GM12878 (cell line): ENCODE results near the gene CEBPB. TPM values are rescaled to one million over a fixed set of nuclear protein-coding genes. Genes with fewer than 3 reads are reported as not detected.

ENCODE experiments used
- ATAC-seq: fragments of 200-7000 bp; cut with Tn5 transposase; 3 replicates; pipeline ENCODE4 v1.9.1; 2020; ENCODE audit warnings: mild to moderate bottlenecking, moderate library complexity
- BruUV-seq: library from RNA; stranded (reverse); fragments of 400-500 nt; replicated peaks from 2 replicates; lab custom pipeline; 2021; lab: Mats Ljungman, UMichigan
- CTCF ChIA-PET: fragments of 300-600 bp; sonication (Branson Sonifier 250); formaldehyde crosslinking; extraction: SDS; loops from one replicate; lab custom pipeline; 2021; ENCODE audit warnings: inconsistent platforms; lab: Yijun Ruan, JAX
- POLR2A ChIA-PET: fragments of 350-600 bp; formaldehyde crosslinking; extraction: SDS; loops from one replicate; lab custom pipeline; 2021; ENCODE audit warnings: inconsistent platforms; lab: Charles Lee
- RAD21 ChIA-PET: fragments of 300-600 bp; sonication (Branson Sonifier 250); formaldehyde crosslinking; loops from one replicate; lab custom pipeline; 2023; ENCODE audit warnings: antibody characterized with exemption; ENCODE audit not compliant: unreplicated experiment; lab: Charles Lee
- SMC1A ChIA-PET: fragments of 300-600 bp; sonication (Branson Sonifier 250); formaldehyde crosslinking; loops from one replicate; lab custom pipeline; 2023; ENCODE audit not compliant: unreplicated experiment, uncharacterized antibody; lab: Charles Lee
- DNase-seq: peaks from one replicate; pipeline ENCODE4 v3.0.0-alpha.2; 2011; ENCODE audit warnings: low read depth, low spot score
- FAIRE-seq: peaks from 3 replicates; lab custom pipeline; 2011; peaks lifted over from hg19 to GRCh38; lab: Jason Lieb, UNC
- H2AFZ ChIP-seq: 2 replicates; pipeline ENCODE4 v1.6.0; 2011; ENCODE audit warnings: low read depth, low read length, control low read depth; ENCODE audit not compliant: control insufficient read depth
- H3K27ac ChIP-seq: 2 replicates; pipeline ENCODE4 v1.5.1; 2011; ENCODE audit warnings: control low read depth; ENCODE audit not compliant: control insufficient read depth, insufficient read depth
- H3K27me3 ChIP-seq, 2 experiments: replicated peaks in 1 of 2; 2 replicates each; pipeline versions ENCODE4 v1.6.0 to v1.6.1; 2011; ENCODE audit warnings: low read length in 1 of 2; ENCODE audit not compliant: control insufficient read depth in 2 of 2, insufficient read depth in 2 of 2
- H3K36me3 ChIP-seq, 2 experiments: 2 replicates each; pipeline ENCODE4 v1.5.1; 2011; ENCODE audit warnings: low read length in 1 of 2; ENCODE audit not compliant: control insufficient read depth in 2 of 2, insufficient read depth in 2 of 2
- H3K4me1 ChIP-seq: 2 replicates; pipeline ENCODE4 v1.6.1; 2011; ENCODE audit warnings: mild to moderate bottlenecking, low read length, moderate library complexity, mixed read lengths; ENCODE audit not compliant: control insufficient read depth, insufficient read depth
- H3K4me2 ChIP-seq: 2 replicates; pipeline ENCODE4 v1.6.0; 2011; ENCODE audit warnings: control low read depth; ENCODE audit not compliant: control insufficient read depth, insufficient read depth
- H3K4me3 ChIP-seq: fragments of 200-600 bp; sonication (generic); 2 replicates; pipeline ENCODE4 v1.5.1; 2016
- H3K79me2 ChIP-seq: 2 replicates; pipeline ENCODE4 v1.6.0; 2011; ENCODE audit warnings: low read length; ENCODE audit not compliant: control insufficient read depth, insufficient read depth
- H3K9ac ChIP-seq: 2 replicates; pipeline ENCODE4 v1.8.0; 2011; ENCODE audit warnings: low read length, control low read depth, mixed read lengths; ENCODE audit not compliant: control insufficient read depth, insufficient read depth
- H3K9me3 ChIP-seq: replicated peaks from 3 replicates; pipeline ENCODE4 v1.5.1; 2011; ENCODE audit warnings: mild to moderate bottlenecking, low read length; ENCODE audit not compliant: control insufficient read depth, insufficient read depth
- H4K20me1 ChIP-seq: 2 replicates; pipeline ENCODE4 v1.6.0; 2011; ENCODE audit not compliant: control insufficient read depth, insufficient read depth
- ASH2L ChIP-seq: fragments of 300-600, 200-600 bp; sonication (generic); IDR thresholded peaks from 2 replicates; pipeline ENCODE4 v1.6.1; 2017; ENCODE audit warnings: low read depth, mild to moderate bottlenecking, borderline replicate concordance
- BACH1 ChIP-seq: fragments of 450-650 bp; IDR thresholded peaks from 2 replicates; pipeline ENCODE4 v1.6.1; 2017; ENCODE audit warnings: mild to moderate bottlenecking, borderline replicate concordance
- CTCF ChIP-seq, 3 experiments: IDR thresholded peaks in 2 of 3; conservative IDR thresholded peaks in 1 of 3; 2 replicates each; pipeline ENCODE4 v1.5.1; 2011; ENCODE audit warnings: low read depth in 3 of 3, low read length in 3 of 3, mild to moderate bottlenecking in 3 of 3, control low read depth in 2 of 3, moderate library complexity in 2 of 3, inconsistent platforms in 1 of 3, mixed read lengths in 1 of 3; ENCODE audit not compliant: control insufficient read depth in 2 of 3, insufficient read depth in 1 of 3; ENCODE audit errors: extremely low read depth in 1 of 3
- EP300 ChIP-seq, 2 experiments: fragments of 150-350 bp in 1 of 2; IDR thresholded peaks; 2 replicates each; pipeline ENCODE4 v1.6.1; 2011 to 2012; ENCODE audit warnings: low read depth in 2 of 2, low read length in 2 of 2, borderline replicate concordance in 1 of 2, improper control_type of control experiment in 1 of 2, inconsistent platforms in 1 of 2; ENCODE audit not compliant: control insufficient read depth in 1 of 2
- ESRRA ChIP-seq: IDR thresholded peaks from 2 replicates; pipeline ENCODE4 v1.6.1; 2012; ENCODE audit warnings: mild to moderate bottlenecking, low read length, improper control_type of control experiment
- EZH2 ChIP-seq: IDR thresholded peaks from 2 replicates; pipeline ENCODE4 v1.6.1; 2012; ENCODE audit warnings: low read depth, mild to moderate bottlenecking, control low read depth, inconsistent platforms, low read length, borderline replicate concordance; ENCODE audit not compliant: control insufficient read depth
- JUNB ChIP-seq: IDR thresholded peaks from 2 replicates; pipeline ENCODE4 v1.6.1; 2016; ENCODE audit warnings: antibody characterized with exemption, mild to moderate bottlenecking
- MEF2A ChIP-seq: IDR thresholded peaks from 2 replicates; pipeline ENCODE4 v1.6.1; 2011; ENCODE audit warnings: low read depth, mild to moderate bottlenecking, low read length, moderate library complexity; ENCODE audit not compliant: insufficient read depth
- MYC ChIP-seq: IDR thresholded peaks from 2 replicates; pipeline ENCODE4 v1.6.1; 2011; ENCODE audit warnings: mild to moderate bottlenecking, low read length, moderate library complexity, inconsistent platforms; ENCODE audit not compliant: insufficient read depth, insufficient replicate concordance, insufficient read length, severe bottlenecking
- NFXL1 ChIP-seq: fragments of 450-650 bp; IDR thresholded peaks from 2 replicates; pipeline ENCODE4 v1.6.1; 2017; ENCODE audit warnings: antibody characterized with exemption, mild to moderate bottlenecking, borderline replicate concordance
- NRF1 ChIP-seq: conservative IDR thresholded peaks from 2 replicates; pipeline ENCODE4 v1.6.1; 2011; ENCODE audit warnings: mild to moderate bottlenecking, low read depth, low read length, improper control_type of control experiment
- SMAD5 ChIP-seq: IDR thresholded peaks from 2 replicates; pipeline ENCODE4 v1.6.1; 2016; ENCODE audit warnings: antibody characterized with exemption, low read depth
- SPI1 ChIP-seq: IDR thresholded peaks from 2 replicates; pipeline ENCODE4 v1.6.1; 2011; ENCODE audit warnings: low read depth, mild to moderate bottlenecking, low read length, moderate library complexity, borderline replicate concordance; ENCODE audit not compliant: insufficient read depth
- SRF ChIP-seq, 2 experiments: IDR thresholded peaks; 2 replicates each; pipeline ENCODE4 v1.6.1; 2011; ENCODE audit warnings: low read depth in 2 of 2, low read length in 2 of 2, mild to moderate bottlenecking in 1 of 2, moderate library complexity in 1 of 2
- STAT3 ChIP-seq: IDR thresholded peaks from 2 replicates; pipeline ENCODE4 v1.6.1; 2011; ENCODE audit warnings: low read depth, low read length, improper control_type of control experiment
- TCF12 ChIP-seq: IDR thresholded peaks from 2 replicates; pipeline ENCODE4 v1.6.1; 2011; ENCODE audit warnings: low read depth, mild to moderate bottlenecking, low read length
- ZNF207 ChIP-seq: fragments of 450-650 bp; IDR thresholded peaks from 2 replicates; pipeline ENCODE4 v1.6.1; 2014; ENCODE audit warnings: antibody characterized with exemption, mild to moderate bottlenecking, borderline replicate concordance
- WGBS: methylation state at CpG from one replicate; pipeline ENCODE4 v1.1.6; 2016; ENCODE audit warnings: low lambda C conversion rate; ENCODE audit not compliant: insufficient replicate concordance, insufficient coverage; ENCODE audit errors: missing lambda C conversion rate; 5-methylcytosine and 5-hydroxymethylcytosine counted together
- in situ Hi-C: fragments of 300-500 bp; cut with MboI; formaldehyde crosslinking; loops from 9 replicates; pipeline ENCODE4 v1.14.3; 2018; ENCODE audit warnings: mixed read lengths
- intact Hi-C: fragments of 100-400 bp; cut with micrococcal nuclease; formaldehyde crosslinking; loops from one replicate; pipeline ENCODE4 v1.14.2; 2022; ENCODE audit not compliant: unreplicated experiment
- polyA plus RNA-seq, 11 experiments: library from polyadenylated mRNA; depleted of rRNA in 4 of 11; unstranded in 6 of 11; stranded (reverse) in 5 of 11; fragments of >200 nt; fragmentation: Nextera tagmentation in 4 of 11; fragmentation: Illumina TruSeq in 1 of 11; extraction: Ambion mirVana in 4 of 11; extraction: Trizol in 1 of 11; gene quantifications; 1 replicate in 1 of 11; 2 replicates in 10 of 11; pipeline versions ENCODE4 v1.2.1 to v1.2.3, GENCODE V29; 2011 to 2016; ENCODE audit warnings: inconsistent platforms in 2 of 11, missing spikeins in 2 of 11, low read depth in 1 of 11
- total RNA-seq, 4 experiments: library from RNA; depleted of rRNA in 3 of 4; stranded (reverse); fragments of >200 nt in 3 of 4; fragmentation: Illumina TruSeq in 1 of 4; extraction: Trizol in 1 of 4; gene quantifications; 2 replicates each; pipeline versions ENCODE4 v1.2.1 to v1.2.3, GENCODE V29; 2013 to 2021

CEBPB gene
- total and polyA plus RNA-seq, 10 of the 15 experiments (the other 5 are each of a cell fraction or from before 2014, with no cell fraction given) = 0.18 to 8.8 (median 1.6) TPM

DNA sequence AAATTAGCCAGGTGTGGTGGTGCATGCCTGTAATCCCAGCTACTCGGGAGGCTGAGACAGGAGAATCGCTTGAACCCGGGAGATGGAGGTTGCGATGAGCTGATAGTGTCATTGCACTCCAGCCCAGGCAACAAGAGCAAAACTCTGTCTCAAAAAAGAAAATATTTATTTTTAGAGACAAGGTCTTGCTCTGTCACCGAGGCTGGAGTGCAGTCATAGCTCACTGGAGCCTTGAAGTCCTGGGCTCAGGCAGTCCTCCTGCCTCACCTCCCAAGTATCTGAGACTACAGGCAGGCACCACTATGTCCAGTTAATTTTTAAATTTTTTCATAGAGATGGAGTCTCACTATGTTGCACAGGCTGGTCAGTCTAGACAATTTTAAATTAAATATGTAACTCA lies 16.2 kb upstream of the CEBPB start:
- RAD21 ChIA-PET = interaction anchor here (0.7 kb wide), 1 partner anchor 261 kb away, joined by 3 read pairs; no protein-coding TSS in a partner anchor
- WGBS = 58% methylated on average over 5 of the region's 5 CpGs
- no peaks in the 10 kb centered on the region for H3K27me3 ChIP-seq
- POLR2A ChIA-PET = no interaction called here
- no peak overlapping the region for H3K4me2 ChIP-seq
- no peaks in the 10 kb centered on the region for H4K20me1 ChIP-seq
- FAIRE-seq (no peak), ATAC-seq (no peak)
- in situ Hi-C loops = no loop called here
- H3K79me2 ChIP-seq = no peaks in the 10 kb centered on the region
- CTCF ChIA-PET = interaction anchor here (1.1 to 1.3 kb wide), 2 partner anchors 8 to 103 kb away, joined by 3 to 5 read pairs; no protein-coding TSS in a partner anchor
- SMC1A ChIA-PET = no interaction called here
- TF ChIP-seq ZNF207 (no peak), SPI1 (no peak), MEF2A (no peak), STAT3 (no peak), MYC (no peak), EP300 (IDR thresholded peaks at IDR 0.05; ENCODE audit: borderline replicate concordance in 1 of 2, control insufficient read depth in 1 of 2, low read depth in 2 of 2, low read length in 2 of 2) (no peak), BACH1 (no peak), NRF1 (no peak), JUNB (no peak), ESRRA (no peak), ASH2L (no peak), SRF (IDR thresholded peaks at IDR 0.05; ENCODE audit: low read depth in 2 of 2, low read length in 2 of 2) (no peak), CTCF (IDR thresholded peaks at IDR 0.05 in 2 of 3, conservative IDR thresholded peaks at IDR 0.05 in 1 of 3; ENCODE audit: control insufficient read depth in 2 of 3, extremely low read depth in 1 of 3, insufficient read depth in 1 of 3, low read depth in 3 of 3, low read length in 3 of 3) (no peak), EZH2 (no peak), TCF12 (no peak), SMAD5 (no peak), NFXL1 (no peak)
- TF ChIP-seq, all 136 proteins: peak for 0
- H3K4me3 ChIP-seq = no peak overlapping the region
- intact Hi-C loops = no loop called here
- no TSS peak for BruUV-seq
- no peaks in the 10 kb centered on the region for H3K36me3 ChIP-seq
- H3K9me3 ChIP-seq = no peaks in the 10 kb centered on the region
- no peak overlapping the region for H3K27ac ChIP-seq
- H3K4me1 ChIP-seq = no peaks in the 10 kb centered on the region
- H3K9ac ChIP-seq = no peak overlapping the region
- H2AFZ ChIP-seq = no peak overlapping the region
- DNase-seq = no peak
